ENCODE results near the gene TPPP3. TPM values are rescaled to one million over a fixed set of nuclear protein-coding genes. Genes with fewer than 3 reads are reported as not detected.
"Not testable (repeated sequence)": the region's sequence is repeated elsewhere in the genome, so short reads cannot be mapped to it uniquely, and the experiment has no call there.

TPPP3 gene
- total RNA-seq, 1 donor from 2014 or later: 39.3 TPM

GRCh38 chr16:67419931-67420330 is 26.6 kb upstream of the TPPP3 start:
- TF ChIP-seq CTCF (conservative IDR thresholded peaks at IDR 0.05): no peak
- peaks cover 37% of the 10 kb centered on the region for H3K4me1 Mint-ChIP-seq (ENCODE audit: unreplicated experiment)

GRCh38 chr16:67419502-67419901 is 26.2 kb upstream of the TPPP3 start:
- peaks cover 35% of the 10 kb centered on the region for H3K4me1 Mint-ChIP-seq (ENCODE audit: unreplicated experiment)
- H3K27me3 Mint-ChIP-seq: peaks cover 7% of the 10 kb centered on the region
- H3K9me3 Mint-ChIP-seq: no peaks in the 10 kb centered on the region
- H3K36me3 Mint-ChIP-seq: no peaks in the 10 kb centered on the region
- H3K4me3 Mint-ChIP-seq: peak overlapping the region; percentile 1
- H3K27ac Mint-ChIP-seq: no peak overlapping the region
- no peak for TF ChIP-seq CTCF (conservative IDR thresholded peaks at IDR 0.05)
- no peak for DNase-seq (ENCODE audit: extremely low spot score, unreplicated experiment)

More at GRCh38 chr16:67419931-67420330, 26.6 kb upstream of the TPPP3 start:
- DNase-seq (ENCODE audit: extremely low spot score, unreplicated experiment): no peak
- Mint-ChIP-seq H3K27me3 (peaks cover 7% of the 10 kb centered on the region), H3K9me3 (no peaks in the 10 kb centered on the region), H3K36me3 (no peaks in the 10 kb centered on the region), H3K27ac (no peak overlapping the region), H3K4me3 (no peak overlapping the region)

- peak overlapping the region; percentile 84 for H3K27ac Mint-ChIP-seq
- no peaks in the 10 kb centered on the region for H3K27me3 Mint-ChIP-seq
- peaks cover 30% of the 10 kb centered on the region for H3K4me1 Mint-ChIP-seq (ENCODE audit: unreplicated experiment)
- H3K36me3 Mint-ChIP-seq: no peaks in the 10 kb centered on the region
- H3K4me3 Mint-ChIP-seq: peak overlapping the region; percentile 84
- H3K9me3 Mint-ChIP-seq: no peaks in the 10 kb centered on the region
- TF ChIP-seq CTCF (conservative IDR thresholded peaks at IDR 0.05): no peak
- DNase-seq (ENCODE audit: extremely low spot score, unreplicated experiment): no peak
Measured at GRCh38 chr16:67417333-67418061, 24.2 kb upstream of the TPPP3 start.

- Mint-ChIP-seq H3K27me3 (no peaks in the 10 kb centered on the region), H3K9me3 (no peaks in the 10 kb centered on the region), H3K4me1 (ENCODE audit: unreplicated experiment) (peaks cover 36% of the 10 kb centered on the region), H3K4me3 (peak within 1 kb of the TSS; percentile 91), H3K27ac (peak within 1 kb of the TSS; percentile 84), H3K36me3 (no peaks in the 10 kb centered on the region)
- peak; percentile 90 for DNase-seq (ENCODE audit: extremely low spot score, unreplicated experiment)
- TF ChIP-seq CTCF (conservative IDR thresholded peaks at IDR 0.05): peak; percentile 69
Measured at GRCh38 chr16:67415872-67416793, 22.8 kb upstream of the TPPP3 start, which contains the start of gene ZDHHC1. TSS of gene ZDHHC1 (minus strand) at chr16:67416477. CDS start at chr16:67407775, 8,702 bp downstream.

GRCh38 chr16:67415421-67415820 is 22.1 kb upstream of the TPPP3 start:
- DNase-seq (ENCODE audit: extremely low spot score, unreplicated experiment); H3K9me3 Mint-ChIP-seq; H3K27me3 Mint-ChIP-seq; H3K36me3 Mint-ChIP-seq: not testable (repeated sequence)
- H3K27ac Mint-ChIP-seq: peak overlapping the region; percentile 78
- peak overlapping the region; percentile 91 for H3K4me3 Mint-ChIP-seq
- H3K4me1 Mint-ChIP-seq (ENCODE audit: unreplicated experiment): peaks cover 39% of the 10 kb centered on the region

All from type B pancreatic cell (in vitro differentiated cells).